Right lobe of liver (tissue), 6 donors: ENCODE results near the gene MTIF2. TPM values are rescaled to one million over a fixed set of nuclear protein-coding genes. Genes with fewer than 3 reads are reported as not detected.
"Not testable (repeated sequence)": the region's sequence is repeated elsewhere in the genome, so short reads cannot be mapped to it uniquely, and the experiment has no call there.

Source experiments
- ATAC-seq, 4 donors: fragments of 200-7000 bp; cut with Tn5 transposase; one replicate each; pipeline ENCODE4 v1.9.1; 2020; ENCODE audit warnings: mild to moderate bottlenecking in 4 of 4, moderate library complexity in 4 of 4
- DNase-seq, 3 donors: peaks; one replicate each; pipeline ENCODE4 v3.0.0-alpha.2; 2020
- H3K27ac ChIP-seq, 3 donors: fragments of 200-600 bp; one replicate each; pipeline ENCODE4 v1.8.0; 2022
- H3K27me3 ChIP-seq, 2 donors: fragments of 200-600 bp; one replicate each; pipeline ENCODE4 v1.8.0; 2022
- H3K36me3 ChIP-seq, 4 donors: fragments of 200-600 bp; sonication (generic) in 1 of 4; one replicate each; pipeline versions ENCODE4 v1.5.1 to v1.8.0; 2017 to 2022; ENCODE audit warnings: control low read depth in 1 of 4
- H3K4me1 ChIP-seq, 4 donors: fragments of 200-600 bp; sonication (generic) in 1 of 4; one replicate each; pipeline versions ENCODE4 v1.5.1 to v1.8.0; 2017 to 2022; ENCODE audit warnings: control low read depth in 1 of 4
- H3K4me3 ChIP-seq, 3 donors: fragments of 200-600 bp; one replicate each; pipeline ENCODE4 v1.8.0; 2022
- H3K9me3 ChIP-seq, 4 donors: fragments of 200-600 bp; sonication (generic) in 1 of 4; one replicate each; pipeline versions ENCODE4 v1.5.1 to v1.8.0; 2017 to 2022; ENCODE audit warnings: control low read depth in 1 of 4
- CTCF ChIP-seq, 4 donors: fragments of 200-600 bp in 3 of 4; fragments of 450-650 bp in 1 of 4; IDR thresholded peaks; one replicate each; pipeline versions ENCODE4 v1.5.1 to v1.8.0; 2016 to 2022; ENCODE audit warnings: antibody characterized with exemption in 4 of 4, mild to moderate bottlenecking in 2 of 4
- POLR2A ChIP-seq: fragments of 450-650 bp; IDR thresholded peaks from one replicate; pipeline ENCODE4 v1.6.1; 2017; ENCODE audit warnings: antibody characterized with exemption, mild to moderate bottlenecking
- WGBS: methylation state at CpG from one replicate; pipeline ENCODE4 v1.1.6; 2018; ENCODE audit warnings: low coverage, low lambda C conversion rate; ENCODE audit not compliant: insufficient coverage; ENCODE audit errors: missing lambda C conversion rate; 5-methylcytosine and 5-hydroxymethylcytosine counted together
- intact Hi-C, 2 donors: fragments of 100-400 bp; cut with DNase I; formaldehyde crosslinking; loops; one replicate each; pipeline versions ENCODE4 v1.11.2 to v1.14.1; 2022
- total RNA-seq, 6 experiments: library from RNA; depleted of rRNA in 2 of 6; stranded (reverse); fragments of >200 nt in 2 of 6; fragmentation: NEBNext Ultra II Directional in 3 of 6; extraction: Animal tissue kit (Norgen Biotek cat#: 25700) in 3 of 6; gene quantifications; one replicate each; pipeline versions ENCODE4 v1.1.0 to v1.2.4, GENCODE V29; 2016 to 2023
- donor health status: DM: no; HTN: yes; CAD: no.
- donor health status: DM: no; HTN: no; CAD: no.
- donor health status: DM: no; HTN: no; CAD: no.
- donor health status: DM: no; HTN: yes; CAD: no.
- donor health status: DM: no; HTN: yes; CAD: no.

The MTIF2 gene
- total RNA-seq, 6 experiments from 2014 or later = 18.3 to 28.3 (median 23.9) TPM

- no peak overlapping the region for H3K27ac ChIP-seq
- no peak overlapping the region for H3K4me3 ChIP-seq
- no peaks in the 10 kb centered on the region for H3K9me3 ChIP-seq
- H3K36me3 ChIP-seq = no peaks in the 10 kb centered on the region
- intact Hi-C loops = no loop called here
- H3K4me1 ChIP-seq = no peaks in the 10 kb centered on the region
- no peaks in the 10 kb centered on the region for H3K27me3 ChIP-seq
- TF ChIP-seq POLR2A (no peak), CTCF (IDR thresholded peaks at IDR 0.05) (no peak)
- 100% methylated on average over 2 of the region's 2 CpGs for WGBS
- no peak for DNase-seq
- ATAC-seq = no peak
Observed at GRCh38 chr2:55204950-55205349, 64.1 kb downstream of the MTIF2 start.

GRCh38 chr2:55204536-55204935, 64.5 kb downstream of the MTIF2 start:
- DNase-seq (no peak), ATAC-seq (no peak)
- Histone ChIP-seq H3K4me3 (no peak overlapping the region), H3K4me1 (no peaks in the 10 kb centered on the region), H3K27me3 (no peaks in the 10 kb centered on the region), H3K9me3 (no peaks in the 10 kb centered on the region), H3K27ac (no peak overlapping the region), H3K36me3 (no peaks in the 10 kb centered on the region)
- TF ChIP-seq POLR2A = no peak
- TF ChIP-seq CTCF (IDR thresholded peaks at IDR 0.05) = no peak
- WGBS = 92% methylated on average over 3 of the region's 3 CpGs
- intact Hi-C loops = no loop called here

- no peaks in the 10 kb centered on the region for H3K36me3 ChIP-seq
- H3K4me3 ChIP-seq = no peak overlapping the region
- no peak for DNase-seq
- no peaks in the 10 kb centered on the region for H3K4me1 ChIP-seq
- no peaks in the 10 kb centered on the region for H3K9me3 ChIP-seq
- TF ChIP-seq CTCF (IDR thresholded peaks at IDR 0.05) = no peak
- TF ChIP-seq POLR2A = no peak
- no peaks in the 10 kb centered on the region for H3K27me3 ChIP-seq
- intact Hi-C loops = no loop called here
- no peak for ATAC-seq
- WGBS = 91% methylated on average over 1 of the region's 1 CpG
- H3K27ac ChIP-seq = no peak overlapping the region
Observed at GRCh38 chr2:55200416-55200815, 68.6 kb downstream of the MTIF2 start.

- Histone ChIP-seq H3K27ac (no peak overlapping the region), H3K27me3 (no peaks in the 10 kb centered on the region), H3K9me3 (no peaks in the 10 kb centered on the region), H3K36me3 (no peaks in the 10 kb centered on the region), H3K4me1 (no peaks in the 10 kb centered on the region), H3K4me3 (no peak overlapping the region)
- TF ChIP-seq CTCF (IDR thresholded peaks at IDR 0.05) (no peak), POLR2A (no peak)
- no peak for ATAC-seq
- 100% methylated on average over 1 of the region's 2 CpGs for WGBS
- no peak for DNase-seq
- intact Hi-C loops = no loop called here
Observed at GRCh38 chr2:55196526-55196925, 72.5 kb downstream of the MTIF2 start.

- DNase-seq, intact Hi-C loops, H3K4me1 ChIP-seq, ATAC-seq, H3K27ac ChIP-seq, H3K9me3 ChIP-seq, H3K4me3 ChIP-seq, H3K36me3 ChIP-seq, H3K27me3 ChIP-seq: not testable (repeated sequence)
- no CpG with 5 or more reads among the region's 2 CpGs for WGBS
Observed at GRCh38 chr2:55191888-55192287, 77.1 kb downstream of the MTIF2 start.

GRCh38 chr2:55186837-55187236, 82.2 kb downstream of the MTIF2 start:
- intact Hi-C loops, ATAC-seq, H3K4me3 ChIP-seq, DNase-seq, H3K9me3 ChIP-seq, H3K27me3 ChIP-seq, H3K36me3 ChIP-seq, H3K27ac ChIP-seq, H3K4me1 ChIP-seq: not testable (repeated sequence)
- 79% methylated on average over 8 of the region's 8 CpGs for WGBS
